Measurements from ENCODE around the gene CHPT1.
"Not testable (repeated sequence)": the region's sequence is repeated elsewhere in the genome, so short reads cannot be mapped to it uniquely, and the experiment has no call there.

CHPT1 gene

GRCh38 chr12:101729842-101730241, 32.4 kb downstream of the CHPT1 start:
- no peak for FAIRE-seq

GRCh38 chr12:101732318-101732717, 34.9 kb downstream of the CHPT1 start:
- no peak for FAIRE-seq

GRCh38 chr12:101733166-101733565, 35.7 kb downstream of the CHPT1 start:
- FAIRE-seq = no peak

- FAIRE-seq = not testable (repeated sequence)
These were observed 37.0 kb downstream of the CHPT1 start for GRCh38 chr12:101734482-101734881.

GRCh38 chr12:101737476-101737875, 40.0 kb downstream of the CHPT1 start:
- FAIRE-seq = no peak

- no peak for FAIRE-seq
These were observed 41.7 kb downstream of the CHPT1 start, which contains the start of gene SYCP3 for GRCh38 chr12:101738920-101739665. Gene SYCP3 (minus strand): TSS chr12:101739462. CDS start chr12:101737935, 1,527 bp downstream.

GRCh38 chr12:101740566-101740965, 43.1 kb downstream of the CHPT1 start:
- FAIRE-seq = no peak

- no peak for FAIRE-seq
These were observed 43.5 kb downstream of the CHPT1 start for GRCh38 chr12:101740980-101741379.

GRCh38 chr12:101743242-101743641, 45.8 kb downstream of the CHPT1 start:
- FAIRE-seq = no peak

GRCh38 chr12:101743724-101744472, 46.5 kb downstream of the CHPT1 start:
- no peak for FAIRE-seq

GRCh38 chr12:101745481-101745880, 48.0 kb downstream of the CHPT1 start:
- no peak for FAIRE-seq

- no peak for FAIRE-seq
These were observed 48.8 kb downstream of the CHPT1 start for GRCh38 chr12:101746196-101746595.

- FAIRE-seq = no peak
These were observed 49.2 kb downstream of the CHPT1 start for GRCh38 chr12:101746661-101747060.

- no peak for FAIRE-seq
These were observed 50.3 kb downstream of the CHPT1 start for GRCh38 chr12:101747697-101748096.

GRCh38 chr12:101748907-101749306, 51.5 kb downstream of the CHPT1 start:
- no peak for FAIRE-seq

GRCh38 chr12:101749657-101750056, 52.2 kb downstream of the CHPT1 start:
- no peak for FAIRE-seq

GRCh38 chr12:101750152-101750551, 52.7 kb downstream of the CHPT1 start:
- FAIRE-seq = no peak

GRCh38 chr12:101759396-101760047, 62.1 kb downstream of the CHPT1 start:
- peak; percentile 53 for FAIRE-seq

GRCh38 chr12:101761350-101761749, 63.9 kb downstream of the CHPT1 start:
- no peak for FAIRE-seq

GRCh38 chr12:101761781-101762180, 64.3 kb downstream of the CHPT1 start:
- FAIRE-seq = no peak

- FAIRE-seq = no peak
These were observed 65.9 kb downstream of the CHPT1 start for GRCh38 chr12:101763246-101763931.

- FAIRE-seq = no peak
These were observed 66.8 kb downstream of the CHPT1 start for GRCh38 chr12:101764051-101764792.
